H1 (cell line): ENCODE data around the gene OTX2. TPM values are rescaled to one million over a fixed set of nuclear protein-coding genes. Genes with fewer than 3 reads are reported as not detected.

ENCODE experiments used
- ASH2L ChIP-seq: fragments of 200-600, 300-600 bp; sonication (generic); IDR thresholded peaks from one replicate; pipeline ENCODE4 v1.7.1; 2017; ENCODE audit warnings: low read length
- CBX5 ChIP-seq: fragments of 300-800, 300-1000 bp; sonication (generic); IDR thresholded peaks from 2 replicates; pipeline ENCODE4 v1.7.1; 2016; ENCODE audit warnings: antibody characterized with exemption, low read length, low read depth
- CREB1 ChIP-seq: IDR thresholded peaks from 2 replicates; pipeline ENCODE4 v1.6.1; 2012; ENCODE audit warnings: inconsistent platforms
- EZH2 ChIP-seq: fragments of 200-600 bp; sonication (generic); IDR thresholded peaks from 2 replicates; pipeline ENCODE4 v1.7.1; 2012; ENCODE audit warnings: low read depth, mild to moderate bottlenecking, moderate library complexity, low read length, inconsistent platforms; ENCODE audit not compliant: severe bottlenecking
- FOSL1 ChIP-seq: IDR thresholded peaks from 2 replicates; pipeline ENCODE4 v1.6.1; 2011; ENCODE audit warnings: mild to moderate bottlenecking, low read depth, low read length, moderate library complexity; ENCODE audit not compliant: insufficient read depth
- GABPA ChIP-seq: IDR thresholded peaks from 2 replicates; pipeline ENCODE4 v1.6.1; 2011; ENCODE audit warnings: mild to moderate bottlenecking, low read length, moderate library complexity, borderline replicate concordance; ENCODE audit not compliant: insufficient read depth
- JUN ChIP-seq: IDR thresholded peaks from 2 replicates; pipeline ENCODE4 v1.6.1; 2011; ENCODE audit warnings: low read depth, mild to moderate bottlenecking, improper control_type of control experiment, low read length
- JUND ChIP-seq: IDR thresholded peaks from 2 replicates; pipeline ENCODE4 v1.6.1; 2011; ENCODE audit warnings: mild to moderate bottlenecking, improper control_type of control experiment, low read length
- KDM1A ChIP-seq: fragments of 200-600, 300-600 bp; sonication (generic); IDR thresholded peaks from 2 replicates; pipeline ENCODE4 v1.7.1; 2016; ENCODE audit warnings: mild to moderate bottlenecking, low read length, borderline replicate concordance
- KDM4A ChIP-seq: IDR thresholded peaks from one replicate; pipeline ENCODE4 v1.7.1; 2012; ENCODE audit warnings: low read depth, mild to moderate bottlenecking, moderate library complexity, low read length, inconsistent platforms; ENCODE audit not compliant: severe bottlenecking
- MAFK ChIP-seq: IDR thresholded peaks from 2 replicates; pipeline ENCODE4 v1.6.1; 2012; ENCODE audit warnings: low read depth, mild to moderate bottlenecking, improper control_type of control experiment, low read length
- NANOG ChIP-seq: IDR thresholded peaks from 2 replicates; pipeline ENCODE4 v1.6.1; 2011; ENCODE audit warnings: low read length, low read depth, mild to moderate bottlenecking, inconsistent platforms; ENCODE audit not compliant: insufficient read depth, poor library complexity, severe bottlenecking
- NRF1 ChIP-seq: IDR thresholded peaks from 2 replicates; pipeline ENCODE4 v1.6.1; 2011; ENCODE audit warnings: mild to moderate bottlenecking, low read depth, low read length, improper control_type of control experiment
- POU5F1 ChIP-seq: IDR thresholded peaks from 2 replicates; pipeline ENCODE4 v1.6.1; 2011; ENCODE audit warnings: low read depth, mild to moderate bottlenecking, low read length, moderate library complexity
- RFX5 ChIP-seq: IDR thresholded peaks from 2 replicates; pipeline ENCODE4 v1.6.1; 2011; ENCODE audit warnings: low read depth, low read length, improper control_type of control experiment, borderline replicate concordance
- RNF2 ChIP-seq: fragments of 200-900, 300-1000 bp; sonication (generic); IDR thresholded peaks from 2 replicates; pipeline ENCODE4 v1.7.1; 2016; ENCODE audit warnings: borderline replicate concordance, low read depth, mild to moderate bottlenecking, antibody characterized with exemption, low read length; ENCODE audit not compliant: poor library complexity, severe bottlenecking; ENCODE audit errors: missing control alignments
- SAP30 ChIP-seq: fragments of 300-600 bp; sonication (generic); IDR thresholded peaks from 2 replicates; pipeline ENCODE4 v1.7.1; 2012; ENCODE audit warnings: low read length, moderate library complexity, mild to moderate bottlenecking, inconsistent platforms; ENCODE audit not compliant: insufficient read depth, insufficient replicate concordance
- SIRT6 ChIP-seq: IDR thresholded peaks from one replicate; pipeline ENCODE4 v1.7.1; 2012; ENCODE audit warnings: low read length, inconsistent platforms
- SP1 ChIP-seq: IDR thresholded peaks from 2 replicates; pipeline ENCODE4 v1.6.1; 2011; ENCODE audit warnings: low read depth, low read length
- SP2 ChIP-seq: IDR thresholded peaks from 2 replicates; pipeline ENCODE4 v1.6.1; 2012; ENCODE audit warnings: mild to moderate bottlenecking, low read length, inconsistent platforms
- SRF ChIP-seq: IDR thresholded peaks from 2 replicates; pipeline ENCODE4 v1.6.1; 2011; ENCODE audit warnings: mild to moderate bottlenecking, low read depth, low read length, moderate library complexity
- SUZ12 ChIP-seq: fragments of 200-600 bp; sonication (generic); IDR thresholded peaks from 2 replicates; pipeline ENCODE4 v1.6.1; 2012; ENCODE audit warnings: mild to moderate bottlenecking, inconsistent platforms, low read length, moderate library complexity, mixed read lengths
- USF2 ChIP-seq: IDR thresholded peaks from 2 replicates; pipeline ENCODE4 v1.6.1; 2011; ENCODE audit warnings: low read length, improper control_type of control experiment
- polyA plus RNA-seq, 7 experiments: library from polyadenylated mRNA; depleted of rRNA in 3 of 7; stranded (reverse) in 5 of 7; unstranded in 2 of 7; fragments of >200 nt in 5 of 7; fragments of 200-250 nt in 2 of 7; gene quantifications; 1 replicate in 5 of 7; 2 replicates in 1 of 7; 4 replicates in 1 of 7; pipeline versions ENCODE4 v1.2.1 to v1.2.3, GENCODE V29; 2011 to 2013; ENCODE audit warnings: missing spikeins in 2 of 7, mixed read lengths in 2 of 7
- total RNA-seq: library from RNA; stranded (reverse); fragmentation: NEBNext Ultra II Directional; extraction: Animal tissue kit (Norgen Biotek cat#: 25700); gene quantifications from 2 replicates; pipeline ENCODE4 v1.2.1, GENCODE V29; 2021

Gene OTX2
- total and polyA plus RNA-seq, 2 of the 8 experiments (the other 6 are each of a cell fraction or from before 2014, with no cell fraction given) = 33.9 to 155 TPM

- no peak for TF ChIP-seq NANOG
- TF ChIP-seq SAP30 = no peak
- TF ChIP-seq SUZ12 = peak; percentile 80
- no peak for TF ChIP-seq SP2
- TF ChIP-seq RNF2 = no peak
- no peak for TF ChIP-seq CREB1
- TF ChIP-seq MAFK = no peak
- 0 out of 2 replicates have a peak, but pooled peaks have one; percentile 7 for TF ChIP-seq SP1
- TF ChIP-seq SIRT6 = no peak
- no peak for TF ChIP-seq RFX5
- no peak for TF ChIP-seq CBX5
- TF ChIP-seq JUN = no peak
- TF ChIP-seq JUND = no peak
- TF ChIP-seq ASH2L = peak; percentile 50
- no peak for TF ChIP-seq NRF1
- no peak for TF ChIP-seq SRF
- peak; percentile 38; the same call in 1 of the 2 replicates for TF ChIP-seq GABPA
- no peak for TF ChIP-seq KDM1A
- TF ChIP-seq FOSL1 = no peak
- TF ChIP-seq POU5F1 = no peak
- no peak for TF ChIP-seq USF2
- TF ChIP-seq EZH2 = peak; percentile 72
- TF ChIP-seq KDM4A = no peak
Measured at GRCh38 chr14:56808383-56809269, 1.7 kb downstream of the OTX2 start (continued).
